Hippocampal formation (tissue), 2 donors: ENCODE measurements around the gene LMAN1L.
A peak's percentile ranks its signal among the peaks of the same experiment; 100 is the strongest.

Experiments
- DNase-seq, 2 donors: peaks; one replicate each; lab custom pipeline; 2025; lab: John Stamatoyannopoulos, UW

The LMAN1L gene

GRCh38 chr15:74794248-74794969, 18.2 kb upstream of the LMAN1L start:
- DNase-seq = no peak

- no peak for DNase-seq
These were observed 17.7 kb upstream of the LMAN1L start for GRCh38 chr15:74794970-74795349.

- no peak for DNase-seq
These were observed 16.5 kb upstream of the LMAN1L start for GRCh38 chr15:74795966-74796625.

- no peak for DNase-seq
These were observed 14.0 kb upstream of the LMAN1L start for GRCh38 chr15:74798388-74799254.

- DNase-seq = no peak
These were observed 13.3 kb upstream of the LMAN1L start for GRCh38 chr15:74799255-74799855.

GRCh38 chr15:74799856-74800558, 12.6 kb upstream of the LMAN1L start:
- peak; percentile 38 to 60 for DNase-seq

- DNase-seq = no peak
These were observed 12.0 kb upstream of the LMAN1L start for GRCh38 chr15:74800559-74801094.

- DNase-seq = no peak
These were observed 11.2 kb upstream of the LMAN1L start for GRCh38 chr15:74801311-74801997.

- DNase-seq = no peak
These were observed 10.3 kb upstream of the LMAN1L start for GRCh38 chr15:74802290-74802689.

- no peak for DNase-seq
These were observed 9.7 kb upstream of the LMAN1L start for GRCh38 chr15:74802862-74803447.

GRCh38 chr15:74804935-74805334, 7.7 kb upstream of the LMAN1L start:
- no peak for DNase-seq

GRCh38 chr15:74807282-74807681, 5.4 kb upstream of the LMAN1L start:
- DNase-seq = no peak

GRCh38 chr15:74808078-74808839, 4.4 kb upstream of the LMAN1L start:
- no peak for DNase-seq

- no peak for DNase-seq
These were observed 3.8 kb upstream of the LMAN1L start for GRCh38 chr15:74808840-74809229.

GRCh38 chr15:74809242-74809641, 3.4 kb upstream of the LMAN1L start:
- DNase-seq = no peak

GRCh38 chr15:74809956-74810355, 2.7 kb upstream of the LMAN1L start:
- no peak for DNase-seq

GRCh38 chr15:74815121-74815934, 2.7 kb downstream of the LMAN1L start:
- no peak for DNase-seq

- no peak for DNase-seq
These were observed 3.3 kb downstream of the LMAN1L start for GRCh38 chr15:74815961-74816360.
